IPS-NIHi11 (cell line): Measurements from ENCODE around the gene MRPL53.
A peak's percentile ranks its signal among the peaks of the same experiment; 100 is the strongest.
"Not testable (repeated sequence)": the region's sequence is repeated elsewhere in the genome, so short reads cannot be mapped to it uniquely, and the experiment has no call there.

Experiments
- DNase-seq: peaks from one replicate; pipeline ENCODE4 v3.0.0; 2012; ENCODE audit warnings: mixed read lengths, low spot score

The MRPL53 gene

DNA sequence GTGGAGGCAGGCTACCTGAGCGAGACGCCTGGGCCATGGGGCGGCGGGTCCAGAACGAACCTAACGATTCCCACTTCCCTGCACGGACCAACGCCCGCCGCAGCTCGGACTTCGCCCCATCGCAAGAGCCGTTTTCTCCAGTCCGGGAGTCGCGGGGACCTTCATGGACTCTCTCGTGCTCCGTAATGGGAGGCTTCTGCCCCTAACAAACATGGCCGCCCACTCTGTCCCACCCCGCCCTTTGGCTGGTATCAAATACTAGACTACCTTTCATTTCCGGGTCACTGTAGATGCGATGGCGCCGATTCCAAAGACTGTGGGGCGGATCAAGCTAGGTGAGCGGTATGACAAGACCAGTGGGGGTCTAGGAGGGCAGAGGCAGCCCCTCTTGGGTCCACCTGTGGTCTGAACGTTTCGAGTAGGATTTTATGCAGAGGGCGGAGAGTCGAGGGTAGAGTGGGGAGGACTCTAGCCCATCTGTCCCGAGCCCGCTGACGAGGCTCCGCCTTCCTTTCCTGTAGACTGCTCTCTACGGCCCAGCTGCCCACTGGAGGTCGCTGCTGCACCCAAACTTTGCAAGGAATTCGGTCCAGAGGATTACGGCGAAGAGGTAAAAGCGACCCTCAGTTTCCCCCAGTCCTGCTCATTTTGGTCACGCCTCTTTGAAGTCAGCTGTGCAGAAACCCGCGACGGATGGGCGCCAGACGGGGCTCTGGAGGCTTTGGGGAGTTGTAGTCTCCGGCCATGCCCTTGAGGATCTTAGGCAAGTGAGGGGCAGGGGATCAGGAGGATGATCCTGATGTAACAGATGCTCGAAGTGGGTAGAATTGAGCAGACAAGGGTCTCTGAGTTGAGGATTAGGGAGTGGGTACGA lies 10.6 kb upstream of the MRPL53 start, which contains the start of the genes CCDC142 and TTC31:
Gene CCDC142 (minus strand): TSS at position 198 of the 874 bp plus-strand sequence. CDS start 161 bp downstream, at position 37.
Gene TTC31 (plus strand): TSS at position 281 of the 874 bp plus-strand sequence. CDS start 15 bp downstream, at position 296.
- peak; percentile 90 for DNase-seq

DNA sequence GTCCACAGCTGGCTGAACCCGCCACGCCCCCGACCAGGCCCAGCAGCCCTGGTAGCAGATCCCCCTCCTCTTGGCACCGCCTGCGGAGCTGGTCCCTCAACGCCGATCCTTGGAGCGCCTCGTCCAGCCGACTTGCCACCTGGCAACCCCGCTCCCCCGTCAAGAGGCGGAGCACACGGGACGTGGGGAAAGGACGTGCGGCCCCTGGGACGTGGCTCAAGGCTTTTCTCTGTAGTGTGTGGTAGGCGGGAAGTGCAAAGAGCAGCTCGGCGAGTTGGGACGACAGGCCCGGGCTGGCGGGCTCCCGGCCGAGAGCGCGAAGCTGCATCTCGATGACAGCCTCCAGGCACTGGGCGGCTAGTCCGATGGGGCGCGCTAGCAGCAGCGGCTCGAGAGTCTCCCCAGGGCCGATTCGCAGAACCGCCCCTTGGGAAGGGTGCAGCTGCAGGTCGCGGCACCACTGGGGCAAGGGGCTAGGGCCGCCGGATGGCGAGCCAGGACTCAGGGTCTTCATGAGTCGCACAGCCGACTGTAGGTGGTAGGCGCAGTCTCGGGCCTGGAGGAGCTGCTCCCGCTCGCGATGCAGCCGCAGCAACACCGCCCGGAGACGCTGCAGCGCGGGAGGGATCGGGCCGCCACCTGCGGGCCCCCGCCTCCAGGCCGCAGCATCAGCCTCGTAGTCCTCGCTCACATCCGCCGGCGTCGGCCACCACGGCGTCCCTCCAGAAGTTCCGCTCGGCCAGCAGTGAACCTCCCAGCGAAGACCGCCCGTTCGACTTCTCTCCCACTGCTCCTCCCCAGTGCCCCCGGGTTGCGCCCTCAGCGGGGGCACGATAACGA lies 9.7 kb upstream of the MRPL53 start:
- DNase-seq: peak; percentile 67

DNA sequence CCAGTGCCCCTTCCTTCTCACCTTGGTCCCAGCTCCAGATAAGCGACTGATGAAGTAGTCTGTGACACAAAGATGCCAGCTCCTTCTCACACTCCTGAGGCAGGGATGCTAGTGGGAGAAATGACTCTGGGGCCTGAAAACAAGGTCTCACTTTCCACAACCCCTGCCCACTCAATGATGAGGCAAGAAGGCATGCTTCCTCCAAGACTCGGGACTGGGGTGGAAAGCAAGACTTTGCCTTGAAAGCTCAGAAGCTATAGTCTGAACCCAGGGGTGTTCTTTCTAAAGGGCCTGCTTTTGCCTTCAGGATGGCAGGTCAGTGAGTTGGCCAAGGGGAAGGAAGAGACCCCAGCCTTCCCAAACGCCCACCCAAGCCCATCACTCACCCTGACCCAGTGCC lies 9.0 kb upstream of the MRPL53 start:
- no peak for DNase-seq

DNA sequence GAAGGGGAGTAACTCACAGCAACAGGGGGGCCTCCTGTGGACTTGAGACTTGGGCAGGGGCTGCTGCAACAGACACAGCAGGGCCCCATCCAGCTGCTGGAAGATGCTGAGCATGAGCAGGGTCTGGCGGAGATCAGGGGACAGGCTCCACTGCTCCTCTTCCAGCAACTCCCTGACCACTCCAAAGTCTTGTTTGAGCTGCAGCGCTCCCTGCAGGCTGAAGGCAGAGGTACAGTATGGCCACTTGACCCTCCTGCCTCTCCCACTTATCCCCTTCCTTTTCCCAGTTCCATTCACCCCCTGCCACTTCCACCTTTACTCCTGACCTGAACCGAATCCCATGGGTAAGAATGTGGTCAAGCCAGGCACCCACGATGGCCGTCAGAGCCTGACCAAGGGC lies 2.4 kb upstream of the MRPL53 start:
- DNase-seq: peak; percentile 33

DNA sequence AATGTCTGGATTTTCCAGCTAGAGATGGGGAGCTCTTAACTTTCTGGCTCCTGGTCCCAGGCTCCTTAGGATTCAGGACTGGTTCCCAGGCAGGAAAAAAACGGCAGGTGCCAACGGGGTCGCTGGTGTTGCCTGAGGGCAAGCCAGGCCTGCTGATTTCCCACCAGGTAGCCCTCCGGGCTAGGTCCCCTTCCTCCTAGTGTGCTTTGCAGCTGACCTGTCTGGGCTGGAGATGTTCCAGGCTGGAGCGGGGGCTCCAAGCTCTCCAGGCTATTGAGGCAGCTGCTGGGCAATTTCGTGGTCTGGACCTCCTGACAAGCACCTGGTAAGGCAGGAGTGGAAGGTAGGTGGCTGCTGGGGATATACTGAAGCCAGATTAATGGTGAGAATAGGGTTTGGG lies 2.0 kb upstream of the MRPL53 start:
- no peak for DNase-seq

DNA sequence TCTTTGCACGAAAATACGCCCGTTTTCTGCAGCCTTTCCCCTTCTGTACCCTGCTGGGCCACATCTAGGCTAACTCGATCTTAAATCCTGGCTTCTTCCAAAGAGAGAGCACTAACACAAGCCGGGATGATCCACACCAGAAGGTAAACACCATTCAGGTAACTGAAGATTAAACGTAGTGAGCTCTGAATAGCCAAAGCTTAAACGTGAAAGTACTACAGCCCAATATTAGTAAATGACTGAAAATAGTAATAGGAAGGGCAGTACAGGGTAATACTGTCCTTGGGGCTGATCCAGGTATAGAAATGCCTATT lies 422 bp upstream of the MRPL53 start:
- DNase-seq: no peak

DNA sequence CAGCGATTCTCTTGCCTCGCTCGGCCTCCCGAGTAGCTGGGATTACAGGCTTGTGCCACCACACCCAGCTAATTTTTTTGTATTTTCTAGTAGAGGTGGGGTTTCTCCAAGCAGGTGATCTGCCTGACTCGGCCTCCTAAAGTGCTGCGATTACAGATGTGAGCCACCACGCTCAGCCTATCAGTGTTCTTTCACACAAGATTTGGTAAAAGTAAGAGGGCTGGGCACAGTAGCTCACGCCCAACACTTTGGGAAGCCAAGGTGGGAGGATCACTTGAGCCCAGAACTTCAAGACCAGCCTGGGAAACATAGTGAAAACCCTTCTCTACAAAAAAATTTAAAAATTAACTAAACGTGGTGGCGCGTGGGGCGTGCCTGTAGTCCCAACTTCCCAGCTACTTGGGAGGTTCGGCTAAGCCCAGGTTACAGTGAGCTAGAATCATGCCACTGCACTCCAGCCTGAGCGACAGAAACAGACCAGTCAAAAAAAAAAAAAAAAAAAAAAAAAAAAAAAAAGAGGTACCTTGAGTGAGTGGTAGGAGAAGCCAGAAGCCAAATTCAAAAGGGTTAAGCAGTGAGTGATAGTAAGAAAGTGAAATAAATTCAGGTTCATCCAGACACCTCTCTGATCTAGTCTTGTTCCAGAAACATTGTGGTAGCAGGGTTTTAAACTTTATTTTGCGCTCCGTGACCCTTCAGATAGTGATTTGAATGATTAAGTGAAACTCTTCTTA lies 981 bp downstream of the MRPL53 start:
- no peak for DNase-seq

DNA sequence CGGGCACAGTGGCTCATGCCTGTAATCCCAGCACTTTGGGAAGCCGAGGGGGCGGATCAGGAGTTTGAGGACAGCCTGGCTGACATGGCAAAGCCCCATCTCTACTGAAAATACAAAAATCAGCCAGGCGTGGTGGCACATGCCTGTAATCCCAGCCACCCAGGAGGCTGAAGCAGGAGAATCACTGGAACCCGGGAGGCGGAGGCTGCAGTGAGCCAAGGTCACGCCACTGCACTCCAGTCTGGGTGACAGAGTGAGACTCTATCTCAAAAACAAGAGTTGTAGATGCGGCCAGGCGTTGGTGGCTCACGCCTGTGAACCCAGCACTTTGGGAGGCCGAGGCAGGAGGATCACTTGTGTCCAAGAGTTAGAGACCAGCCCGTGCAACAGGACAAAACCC lies 1.7 kb downstream of the MRPL53 start:
- not testable (repeated sequence) for DNase-seq

DNA sequence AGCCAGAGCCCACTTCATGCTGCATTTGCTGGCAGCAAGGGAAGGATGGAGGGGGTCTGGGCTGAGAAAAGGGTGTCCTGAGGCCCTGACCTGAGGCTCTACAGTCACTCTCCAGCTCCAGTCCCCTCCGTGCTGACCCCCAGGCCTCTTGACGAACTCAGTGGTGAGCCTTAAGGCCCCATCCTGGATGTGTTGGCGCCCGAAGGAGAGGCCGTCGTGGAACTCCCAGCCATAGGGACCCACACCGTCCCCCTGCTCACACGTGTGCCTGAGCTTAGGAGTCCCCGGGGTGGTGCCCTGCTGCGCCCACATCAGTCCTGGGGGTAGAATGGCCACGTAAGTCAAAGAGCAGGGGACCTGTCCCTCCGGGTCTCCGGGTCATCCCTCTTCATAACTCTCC lies 8.1 kb downstream of the MRPL53 start:
- DNase-seq: no peak

DNA sequence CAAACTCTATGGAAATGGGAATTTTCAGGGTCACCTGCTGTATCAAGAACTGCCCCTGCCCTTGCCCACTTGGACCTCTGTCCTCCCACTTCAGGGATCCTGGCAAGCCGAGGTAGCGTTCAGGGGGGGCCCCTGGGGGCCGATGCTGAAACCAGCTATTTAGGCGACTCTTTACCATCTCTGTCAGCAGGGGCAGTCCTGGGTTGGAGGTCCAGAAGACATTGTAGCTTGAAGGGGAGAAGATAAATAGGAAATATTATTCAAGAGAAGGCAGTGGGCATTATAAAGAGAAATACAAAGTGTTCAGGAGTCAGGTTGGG lies 9.7 kb downstream of the MRPL53 start:
- DNase-seq: no peak

DNA sequence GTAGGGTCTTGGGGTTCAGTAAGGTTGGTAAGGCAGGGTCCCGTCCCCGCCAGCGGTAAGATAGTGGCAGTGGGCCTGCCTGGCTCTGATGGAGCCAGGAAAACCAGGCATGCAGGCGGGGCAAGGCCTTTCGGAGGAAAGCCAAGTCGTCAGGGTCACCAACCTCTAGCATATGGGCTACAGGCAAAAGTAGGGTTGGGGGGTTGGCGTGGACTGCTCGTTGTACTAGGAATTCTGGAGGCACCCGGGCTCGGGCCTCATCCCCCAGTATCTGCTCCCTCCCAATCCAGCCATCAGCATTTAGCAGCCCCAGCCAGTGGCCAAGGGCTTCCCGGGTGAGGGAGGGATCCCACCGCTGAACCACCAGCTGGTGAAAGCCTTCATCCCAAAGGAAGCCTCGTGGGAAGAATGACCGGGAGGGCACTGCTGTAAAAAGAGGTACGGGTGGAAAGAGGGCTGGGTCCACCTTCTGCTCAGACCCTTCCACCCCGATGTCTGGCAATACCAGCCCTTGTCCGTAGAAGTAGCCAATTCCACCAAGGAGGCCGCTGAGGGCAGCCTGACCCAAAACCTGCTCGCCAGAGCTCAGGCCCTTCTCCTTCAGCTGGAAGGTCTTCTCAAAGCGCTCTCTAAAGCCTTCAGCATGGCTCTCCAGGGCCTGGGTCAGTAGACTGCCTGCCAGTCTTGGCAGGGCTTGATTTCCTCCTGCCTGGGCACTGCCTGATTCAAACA lies 10.3 kb downstream of the MRPL53 start:
- DNase-seq: no peak

DNA sequence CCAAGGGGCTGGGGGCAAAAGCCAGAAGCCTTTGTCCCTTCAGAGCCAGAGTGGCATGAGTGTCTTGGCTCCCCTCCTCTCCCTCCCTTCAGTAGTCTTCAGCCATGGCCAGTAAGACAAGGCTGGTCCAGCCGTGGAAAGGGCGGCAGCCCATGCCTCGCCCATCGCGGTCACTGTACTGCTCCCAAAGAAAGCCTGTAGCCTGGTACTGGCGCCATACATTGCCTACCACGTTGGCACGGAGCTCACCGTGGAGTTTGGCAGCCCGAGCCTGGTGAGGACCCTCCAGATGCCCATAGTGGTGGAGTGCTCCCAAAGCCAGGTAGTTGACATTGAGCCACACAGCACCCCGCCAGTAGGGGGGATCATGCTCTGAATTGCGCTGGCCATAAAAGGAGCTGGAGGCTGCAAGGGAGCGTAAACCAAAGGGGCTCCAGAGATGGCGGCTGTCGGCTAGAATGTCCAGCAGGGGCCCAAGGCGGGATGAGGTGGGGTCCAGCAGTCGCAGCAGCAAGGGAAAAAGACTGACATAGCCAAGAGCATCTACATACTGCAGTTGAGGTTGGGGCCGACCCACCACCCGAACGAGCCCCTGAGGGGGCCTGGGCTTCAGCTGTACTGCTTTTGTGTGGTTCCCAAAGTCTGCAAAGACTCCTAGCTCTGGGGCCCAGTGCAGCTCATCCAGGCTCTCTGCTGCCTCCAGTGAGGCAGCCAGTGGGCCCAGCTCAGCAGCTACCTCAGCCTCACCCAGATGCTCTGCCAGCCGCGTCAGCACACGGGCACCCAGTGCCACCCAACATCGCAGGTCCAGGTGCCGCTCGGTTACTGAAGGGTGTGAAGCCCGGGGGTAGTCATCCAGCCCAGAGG lies 11.1 kb downstream of the MRPL53 start:
- peak; percentile 23 for DNase-seq

DNA sequence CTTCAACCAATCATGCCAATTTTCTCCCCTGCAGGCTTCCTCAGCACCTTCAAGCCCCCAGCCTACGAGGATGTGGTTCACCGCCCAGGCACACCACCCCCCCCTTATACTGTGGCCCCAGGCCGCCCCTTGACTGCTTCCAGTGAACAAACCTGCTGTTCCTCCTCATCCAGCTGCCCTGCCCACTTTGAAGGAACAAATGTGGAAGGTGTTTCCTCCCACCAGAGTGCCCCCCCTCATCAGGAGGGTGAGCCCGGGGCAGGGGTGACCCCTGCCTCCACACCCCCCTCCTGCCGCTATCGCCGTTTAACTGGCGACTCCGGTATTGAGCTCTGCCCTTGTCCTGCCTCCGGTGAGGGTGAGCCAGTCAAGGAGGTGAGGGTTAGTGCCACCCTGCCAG lies 12.3 kb downstream of the MRPL53 start:
- DNase-seq: not testable (repeated sequence)

DNA sequence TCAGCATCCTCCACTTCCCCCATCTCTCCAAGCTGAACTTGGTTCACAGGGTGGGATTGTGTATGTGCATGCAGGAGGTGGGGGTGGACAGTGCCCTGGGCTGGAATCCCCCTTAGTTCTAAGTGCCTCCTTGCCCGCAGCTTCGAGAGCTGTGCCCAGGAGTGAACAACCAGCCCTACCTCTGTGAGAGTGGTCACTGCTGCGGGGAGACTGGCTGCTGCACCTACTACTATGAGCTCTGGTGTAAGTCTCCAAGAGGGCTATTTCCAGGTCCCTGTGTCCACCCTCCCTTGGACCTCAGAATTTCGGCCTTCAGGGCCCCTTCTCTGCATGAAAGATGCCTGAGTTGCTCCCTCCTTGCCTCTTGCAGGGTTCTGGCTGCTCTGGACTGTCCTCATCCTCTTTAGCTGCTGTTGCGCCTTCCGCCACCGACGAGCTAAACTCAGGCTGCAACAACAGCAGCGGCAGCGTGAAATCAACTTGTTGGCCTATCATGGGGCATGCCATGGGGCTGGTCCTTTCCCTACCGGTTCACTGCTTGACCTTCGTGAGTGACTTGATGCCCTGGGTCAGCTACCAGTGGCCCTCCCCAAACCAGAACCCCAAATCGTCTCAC lies 12.9 kb downstream of the MRPL53 start:
- DNase-seq: not testable (repeated sequence)

DNA sequence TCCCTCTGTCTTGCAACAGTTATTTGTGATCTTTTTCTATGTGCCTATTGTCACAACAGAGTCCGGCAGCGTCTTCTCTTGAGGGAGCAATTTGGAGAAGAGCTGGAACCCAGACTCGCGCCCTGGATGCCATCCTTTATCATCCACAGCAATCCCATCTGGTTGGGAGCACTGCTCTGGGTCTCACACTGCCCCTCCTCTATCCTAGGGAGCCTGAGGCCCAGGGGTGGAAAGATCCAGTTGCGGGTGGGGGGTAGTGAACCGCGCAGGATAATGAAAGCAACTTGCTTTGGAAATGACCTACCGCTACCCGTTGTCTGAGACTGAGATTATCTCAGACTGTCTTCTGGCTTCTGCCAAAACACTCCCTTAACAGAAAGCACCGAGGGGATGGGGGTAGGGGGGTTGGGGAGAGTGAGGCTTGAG lies 13.5 kb downstream of the MRPL53 start:
- DNase-seq: no peak

DNA sequence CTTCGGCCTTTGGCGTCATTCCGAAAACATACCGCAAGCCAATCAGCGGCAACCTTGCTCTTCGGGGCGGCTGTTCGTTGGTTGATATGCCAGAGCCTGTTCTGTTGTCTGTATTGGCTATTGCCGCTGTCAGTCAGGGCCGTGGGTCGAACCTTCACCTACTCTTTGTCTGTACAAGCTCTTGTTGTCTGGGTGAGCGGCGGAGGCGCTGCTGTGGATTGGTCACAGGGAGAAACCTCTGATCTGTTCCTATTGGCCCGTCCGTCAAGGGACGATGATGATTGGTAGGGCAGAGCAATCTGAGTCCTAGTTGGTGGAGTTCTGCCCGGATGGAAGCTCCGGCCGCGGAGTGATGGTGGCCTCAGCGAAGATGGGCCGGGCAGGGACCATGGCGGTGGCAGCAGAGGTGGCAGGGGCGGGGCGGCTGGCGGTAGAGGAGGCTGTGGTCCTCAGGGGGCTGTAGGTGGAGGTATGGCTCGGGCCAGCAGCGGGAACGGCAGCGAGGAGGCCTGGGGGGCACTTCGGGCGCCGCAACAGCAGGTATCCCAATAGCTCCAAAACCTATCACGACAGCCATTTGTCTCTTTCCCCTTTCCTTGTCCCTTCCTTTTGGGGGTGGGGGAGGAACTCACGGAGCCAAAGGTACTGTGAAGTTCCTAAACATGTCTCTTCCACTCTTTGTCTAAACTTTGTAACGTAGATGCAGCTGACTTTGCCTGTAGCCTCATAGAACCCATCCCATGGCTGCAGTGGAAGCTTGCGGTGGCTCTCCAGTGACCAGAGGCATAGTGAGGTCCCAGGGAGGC lies 14.1 kb downstream of the MRPL53 start, which contains the start of gene WBP1:
Gene WBP1 (plus strand): TSS at position 307 of the 806 bp plus-strand sequence. CDS start 165 bp downstream, at position 472.
- peak; percentile 89 for DNase-seq

DNA sequence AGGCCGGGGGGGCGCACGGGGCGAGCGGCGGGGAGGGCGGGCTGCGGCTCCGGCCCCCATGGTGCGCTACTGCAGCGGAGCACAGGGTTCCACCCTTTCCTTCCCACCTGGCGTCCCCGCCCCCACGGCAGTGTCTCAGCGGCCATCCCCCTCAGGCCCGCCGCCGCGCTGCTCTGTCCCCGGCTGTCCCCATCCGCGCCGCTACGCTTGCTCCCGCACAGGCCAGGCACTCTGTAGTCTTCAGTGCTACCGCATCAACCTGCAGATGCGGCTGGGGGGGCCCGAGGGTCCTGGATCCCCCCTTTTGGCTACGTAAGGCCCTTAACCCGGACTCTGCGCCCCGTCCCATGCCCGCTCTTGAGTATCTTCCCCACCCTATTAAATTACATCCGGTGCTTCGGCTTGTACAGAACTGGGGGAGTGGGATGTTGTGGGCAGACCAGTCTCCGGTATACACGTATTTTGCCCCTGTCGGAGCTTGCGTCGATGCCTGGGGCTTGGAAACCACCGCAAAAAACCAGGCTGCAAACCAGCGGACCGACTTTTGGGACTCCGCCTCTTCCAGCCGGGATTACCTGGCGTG lies 14.8 kb downstream of the MRPL53 start:
- peak; percentile 59 for DNase-seq

DNA sequence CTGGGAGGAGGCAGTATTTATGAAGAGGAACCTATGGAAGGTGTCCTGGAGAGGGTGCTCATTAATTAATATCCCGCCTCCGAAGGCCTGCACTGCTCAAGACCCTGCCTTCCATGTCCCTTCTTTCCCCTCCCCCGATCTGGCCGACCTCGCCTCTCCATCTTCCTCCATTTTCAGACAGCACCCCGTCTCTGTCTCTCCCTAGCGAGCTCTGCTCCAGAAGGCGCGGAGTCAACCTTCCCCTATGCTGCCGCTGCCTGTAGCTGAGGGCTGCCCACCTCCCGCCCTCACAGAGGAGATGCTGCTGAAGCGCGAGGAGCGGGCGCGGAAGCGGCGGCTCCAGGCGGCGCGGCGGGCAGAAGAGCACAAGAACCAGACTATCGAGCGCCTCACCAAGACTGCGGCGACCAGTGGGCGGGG lies 15.3 kb downstream of the MRPL53 start:
- no peak for DNase-seq
